Medulla oblongata (tissue), 1 donor: ENCODE measurements around the gene KYAT1.

Experiments used
- DNase-seq: peaks from one replicate; pipeline ENCODE4 v3.0.0-alpha.2; 2015; ENCODE audit errors: extremely low spot score

KYAT1 gene

GRCh38 chr9:128840524-128840923, 41.2 kb downstream of the KYAT1 start:
- no peak for DNase-seq

GRCh38 chr9:128838338-128838737, 43.4 kb downstream of the KYAT1 start:
- DNase-seq = no peak

GRCh38 chr9:128836509-128837145, 45.1 kb downstream of the KYAT1 start:
- DNase-seq = no peak

DNA sequence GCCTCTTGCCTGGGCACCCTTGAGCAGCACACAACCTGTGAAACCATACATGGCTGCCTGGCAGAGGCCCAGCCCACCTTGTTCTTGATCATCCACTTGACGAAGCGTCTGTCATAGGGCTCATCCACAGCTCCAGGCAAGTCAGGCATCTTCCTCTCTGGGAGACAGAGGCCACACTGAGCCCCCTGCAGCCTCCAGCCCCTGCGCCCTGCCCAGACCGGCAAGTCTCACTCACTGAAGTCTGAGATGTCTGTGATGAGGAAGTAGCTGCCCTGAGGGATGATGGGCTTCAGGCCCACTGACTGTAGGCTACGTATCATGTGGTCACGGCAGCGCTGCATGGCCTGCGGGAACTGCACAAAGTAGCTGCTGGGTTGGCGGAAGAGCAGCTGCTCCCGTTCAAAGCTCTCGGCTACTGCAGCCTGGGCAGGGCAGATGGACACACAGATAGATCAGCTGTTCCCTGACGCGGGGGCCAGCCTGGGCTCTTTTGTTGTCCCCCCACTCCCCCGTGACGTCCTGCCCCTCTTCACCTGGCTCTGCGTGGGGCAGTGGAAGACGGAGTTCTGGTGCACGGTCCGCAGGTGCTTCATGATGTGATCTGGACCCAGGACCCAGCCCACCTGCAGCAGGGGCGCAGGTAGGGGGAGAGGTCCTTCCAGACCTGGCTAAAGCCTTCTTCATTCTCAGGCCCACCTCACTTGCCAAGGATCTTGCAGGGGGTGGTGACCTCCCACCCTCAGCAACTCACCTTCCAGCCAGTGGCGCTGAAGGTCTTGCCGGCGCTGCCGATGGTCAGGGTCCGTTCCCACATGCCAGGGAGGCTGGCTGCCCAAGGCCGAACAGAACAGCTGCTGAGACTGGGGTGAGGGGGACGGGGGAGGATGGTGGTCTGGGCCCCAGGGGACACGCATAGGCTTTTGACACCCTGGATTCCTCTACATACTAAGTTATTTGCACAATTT, 46.2 kb downstream of the KYAT1 start:
- no peak for DNase-seq

GRCh38 chr9:128833696-128834095, 48.1 kb downstream of the KYAT1 start:
- DNase-seq = no peak

DNA sequence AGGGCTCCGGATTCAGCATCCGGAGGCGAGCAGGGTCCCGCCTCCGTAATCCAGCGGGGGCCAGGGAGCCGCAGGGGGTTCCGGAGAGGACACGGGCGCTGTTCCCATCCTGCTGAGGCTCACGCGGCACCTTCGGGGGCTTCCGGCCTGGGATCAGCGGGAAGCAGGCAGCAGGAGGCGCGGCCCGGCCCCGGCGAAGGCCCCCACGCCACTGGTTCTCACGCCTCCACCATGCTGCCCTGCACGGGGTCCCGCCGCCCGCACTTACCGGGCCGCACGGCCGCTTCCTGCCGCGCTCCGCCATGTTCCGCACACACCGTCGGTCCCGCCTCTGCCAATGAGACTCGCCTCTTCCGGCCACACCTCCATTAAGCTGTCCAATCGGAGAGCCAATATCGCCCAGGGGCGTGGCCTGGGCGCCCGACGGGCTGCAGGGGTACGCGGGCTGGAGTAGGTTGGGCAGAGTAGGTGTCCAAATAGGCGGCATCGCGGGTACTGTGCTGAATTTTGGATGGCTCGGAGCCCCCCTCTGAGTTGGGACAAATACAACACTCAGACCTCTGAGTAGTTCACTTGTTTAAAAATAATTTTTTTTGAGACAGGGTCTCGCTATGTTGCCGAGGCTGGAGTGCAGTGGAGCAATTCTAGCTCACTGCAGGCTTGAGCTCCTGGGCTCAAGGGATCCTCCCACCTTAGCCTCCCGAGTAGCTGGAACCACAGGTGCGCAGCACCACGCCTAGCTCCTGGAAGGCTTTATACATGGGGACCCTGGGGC, 52.1 kb downstream of the KYAT1 start, which contains the start of gene SPOUT1:
SPOUT1 (minus strand) TSS at position 318 of the 775 bp plus-strand sequence; CDS start at position 304, 14 bp downstream.
- peak; percentile 98 for DNase-seq

DNA sequence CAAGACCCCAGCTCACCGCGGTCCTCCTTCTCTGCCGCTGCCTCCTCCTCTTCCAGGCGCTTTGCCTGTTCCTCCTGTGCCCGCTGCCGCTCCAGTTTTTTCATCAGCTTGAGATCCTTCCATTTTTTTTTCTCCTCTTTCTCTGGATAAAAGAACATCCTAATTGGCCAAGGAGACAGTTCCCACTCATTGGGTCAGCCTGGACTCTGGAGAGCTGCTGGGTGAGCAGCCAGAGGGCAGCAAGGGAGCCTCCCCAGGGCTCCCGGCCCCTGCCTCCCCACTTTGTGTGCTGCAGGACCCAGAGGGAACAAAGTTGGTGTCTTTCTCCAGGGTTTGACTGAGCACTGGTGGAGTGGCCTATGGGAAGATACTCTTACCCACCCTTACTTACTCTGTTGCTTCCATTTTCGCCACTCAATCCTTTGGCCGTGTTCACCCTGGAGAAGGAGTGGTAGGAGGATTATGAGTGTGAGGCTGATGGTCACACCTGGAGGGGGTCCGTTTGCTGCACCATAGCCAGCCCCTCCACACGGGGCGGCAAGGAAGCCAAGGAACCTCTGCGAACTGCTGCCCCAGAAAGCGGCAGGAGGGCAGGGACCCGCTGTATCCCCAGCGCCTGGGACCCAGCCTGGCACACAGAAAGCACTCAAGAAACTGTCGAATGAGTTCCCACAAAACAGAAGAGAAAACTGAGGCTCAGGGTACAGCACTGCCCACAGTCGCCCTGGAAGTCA, 52.9 kb downstream of the KYAT1 start:
- DNase-seq = no peak

GRCh38 chr9:128828267-128828666, 53.5 kb downstream of the KYAT1 start:
- DNase-seq = no peak

- no peak for DNase-seq
Observed at GRCh38 chr9:128825923-128826700, 55.6 kb downstream of the KYAT1 start.

- no peak for DNase-seq
Observed at GRCh38 chr9:128824911-128825310, 56.8 kb downstream of the KYAT1 start.

GRCh38 chr9:128823903-128824406, 57.8 kb downstream of the KYAT1 start:
- DNase-seq = no peak

- DNase-seq = no peak
Observed at GRCh38 chr9:128823362-128823902, 58.3 kb downstream of the KYAT1 start.

DNA sequence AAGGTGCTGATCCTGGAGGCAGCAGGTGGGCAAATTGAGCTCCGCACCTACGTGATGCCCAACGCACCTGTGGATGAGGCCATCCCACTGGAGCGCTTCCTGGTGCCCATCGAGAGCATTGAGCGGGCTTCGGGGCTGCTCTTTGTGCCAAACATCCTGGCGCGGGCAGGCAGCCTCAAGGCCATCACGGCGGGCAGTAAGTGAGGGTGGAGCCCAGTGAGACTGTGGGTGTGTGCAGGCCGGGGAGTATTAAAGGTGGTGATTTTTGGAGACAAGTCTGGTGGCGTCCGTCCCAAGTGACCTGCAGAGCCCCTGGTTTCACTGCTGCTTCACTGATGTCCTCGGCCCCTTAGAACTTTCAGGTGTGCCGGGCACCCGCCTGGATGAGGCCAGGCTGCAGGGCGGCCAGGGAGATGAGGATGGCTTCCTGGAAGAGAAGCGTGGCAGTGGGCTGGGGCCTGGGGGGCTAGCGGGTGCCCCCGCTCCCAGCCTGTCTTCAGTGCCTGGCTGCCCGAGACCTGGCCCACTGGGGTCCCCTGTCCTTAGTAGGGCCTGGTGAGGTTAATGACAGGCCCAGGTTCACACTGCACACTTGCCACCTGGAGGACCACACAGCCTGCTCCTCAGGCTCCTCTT, 59.2 kb downstream of the KYAT1 start:
- DNase-seq = no peak

DNA sequence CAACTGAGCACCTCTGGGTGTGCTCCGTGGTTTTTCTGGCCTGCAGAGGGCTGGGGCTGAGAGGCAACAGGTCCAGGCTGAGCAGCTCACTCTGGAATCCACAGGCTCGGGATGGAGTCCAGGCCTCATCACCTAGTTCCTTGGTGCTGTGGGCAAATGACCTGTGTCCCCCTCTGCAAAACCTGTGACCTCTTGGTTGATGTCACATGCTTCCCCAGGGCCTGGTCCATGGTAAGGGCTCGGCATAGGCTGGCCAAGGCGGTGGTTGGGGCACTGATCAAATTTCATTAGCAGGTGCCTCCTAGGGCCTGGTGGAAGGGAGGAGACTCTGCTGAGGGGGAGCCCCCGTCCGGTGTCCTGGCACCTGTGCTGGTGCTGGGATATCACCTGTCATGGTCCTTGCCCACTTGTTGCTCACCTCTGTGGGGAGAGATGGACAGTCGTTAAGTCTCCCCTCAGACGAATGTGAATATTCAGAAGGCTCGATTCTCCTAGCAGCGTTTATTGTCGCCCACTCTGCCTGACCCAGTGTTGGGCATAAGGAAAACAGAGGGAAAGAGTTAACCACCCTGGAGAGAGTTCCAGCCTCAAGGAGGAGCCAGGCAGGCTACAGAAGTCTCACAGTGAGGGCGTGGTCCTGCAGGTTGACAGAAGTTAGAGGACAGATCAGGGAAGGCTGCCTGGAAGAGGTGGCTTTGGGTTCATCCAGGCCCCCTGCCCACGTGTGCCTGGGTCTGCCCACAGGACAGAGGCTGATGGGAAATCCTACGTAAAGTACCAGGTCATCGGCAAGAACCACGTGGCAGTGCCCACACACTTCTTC, 60.0 kb downstream of the KYAT1 start:
- no peak for DNase-seq

DNA sequence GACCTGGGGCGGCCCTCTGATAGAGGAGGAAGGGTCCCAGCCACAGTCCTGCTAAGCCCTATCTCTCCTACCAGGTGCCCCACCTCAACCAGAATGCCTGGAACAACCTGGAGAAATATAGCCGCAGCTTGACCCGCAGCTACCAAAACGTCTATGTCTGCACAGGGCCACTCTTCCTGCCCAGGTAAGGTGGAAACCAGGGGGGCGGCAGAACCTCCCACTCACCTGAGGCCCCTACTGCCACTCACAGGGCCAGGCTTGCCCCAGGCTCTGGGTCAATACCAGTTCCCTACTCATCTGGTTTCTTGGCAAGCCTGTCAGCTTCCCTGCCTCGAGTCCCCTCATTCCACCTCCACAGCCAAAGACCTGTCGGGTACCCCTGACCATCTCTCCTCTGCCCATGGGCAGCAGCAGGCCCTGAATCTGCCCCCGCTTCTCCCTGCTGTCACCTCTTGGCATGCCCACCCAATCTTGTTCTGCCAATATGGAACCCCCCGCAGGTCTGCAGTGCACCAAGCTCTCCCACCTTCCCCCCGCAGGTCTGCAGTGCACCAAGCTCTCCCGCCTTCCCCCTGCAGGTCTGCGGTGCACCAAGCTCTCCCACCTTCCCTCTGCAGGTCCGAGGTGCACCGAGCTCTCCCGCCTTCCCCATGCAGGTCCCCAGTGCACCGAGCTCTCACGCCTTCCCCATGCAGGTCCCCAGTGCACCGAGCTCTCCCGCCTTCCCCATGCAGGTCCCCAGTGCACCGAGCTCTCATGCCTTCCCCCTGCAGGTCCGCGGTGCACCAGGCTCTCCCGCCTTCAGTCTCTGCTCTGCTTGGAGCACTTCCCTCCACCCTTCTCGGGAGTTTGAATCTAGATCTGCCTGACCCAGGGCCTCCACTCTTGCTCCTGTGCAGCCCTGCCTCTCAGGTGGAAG, 60.8 kb downstream of the KYAT1 start:
- no peak for DNase-seq

GRCh38 chr9:128819716-128820664, 61.8 kb downstream of the KYAT1 start:
- DNase-seq = no peak
